DOHH2 (cell line): ENCODE results near the gene COTL1.

Experiments
- H3F3A ChIP-seq: fragments of 200-600 bp; sonication (generic), shearing (Covaris generic); 2 replicates; pipeline ENCODE4 v1.6.0; 2016; ENCODE audit warnings: antibody characterized with exemption, mild to moderate bottlenecking; ENCODE audit not compliant: control insufficient read depth, insufficient read depth
- H3K27ac ChIP-seq: fragments of 200-600 bp; sonication (generic); 2 replicates; pipeline ENCODE4 v1.5.1; 2014; ENCODE audit warnings: low read depth, mild to moderate bottlenecking, low read length, moderate library complexity
- H3K27me3 ChIP-seq: fragments of 200-600 bp; sonication (generic); 2 replicates; pipeline ENCODE4 v1.6.1; 2014; ENCODE audit warnings: mild to moderate bottlenecking, low read length, mixed read lengths; ENCODE audit not compliant: control insufficient read depth
- H3K36me3 ChIP-seq: fragments of 200-600 bp; sonication (generic); 2 replicates; pipeline ENCODE4 v1.6.1; 2014; ENCODE audit warnings: mild to moderate bottlenecking, low read length, moderate library complexity, mixed read lengths; ENCODE audit not compliant: control insufficient read depth
- H3K4me1 ChIP-seq: fragments of 200-600 bp; sonication (generic); 2 replicates; pipeline ENCODE4 v1.6.1; 2014; ENCODE audit warnings: mild to moderate bottlenecking, low read length, mixed read lengths; ENCODE audit not compliant: control insufficient read depth
- H3K4me2 ChIP-seq: fragments of 200-600 bp; sonication (generic); 2 replicates; pipeline ENCODE4 v1.6.0; 2014; ENCODE audit warnings: mild to moderate bottlenecking, low read length, moderate library complexity
- H3K4me3 ChIP-seq: fragments of 200-600 bp; sonication (generic); 2 replicates; pipeline ENCODE4 v1.5.1; 2014; ENCODE audit warnings: mild to moderate bottlenecking, low read length, mixed read lengths
- H3K79me2 ChIP-seq: fragments of 200-600 bp; sonication (generic); 2 replicates; pipeline ENCODE4 v1.6.1; 2014; ENCODE audit warnings: mild to moderate bottlenecking, low read length, mixed read lengths; ENCODE audit not compliant: control insufficient read depth
- H3K9me2 ChIP-seq: fragments of 200-600 bp; sonication (generic); replicated peaks from 2 replicates; pipeline ENCODE4 v1.6.1; 2014; ENCODE audit warnings: mild to moderate bottlenecking, low read length, mixed read lengths; ENCODE audit not compliant: control insufficient read depth
- H3K9me3 ChIP-seq: fragments of 200-600 bp; sonication (generic); 2 replicates; pipeline ENCODE4 v1.6.1; 2014; ENCODE audit warnings: antibody characterized with exemption, low read length, mixed read lengths; ENCODE audit not compliant: control insufficient read depth, insufficient read depth
- H4K20me1 ChIP-seq: fragments of 200-600 bp; sonication (generic); 2 replicates; pipeline ENCODE4 v1.6.0; 2014; ENCODE audit warnings: low read depth, mild to moderate bottlenecking, antibody characterized with exemption, low read length, moderate library complexity; ENCODE audit not compliant: control insufficient read depth, insufficient read depth
- EZH2phosphoT487 ChIP-seq: fragments of 200-600 bp; sonication (generic); IDR thresholded peaks from 2 replicates; pipeline ENCODE4 v1.6.1; 2017; ENCODE audit warnings: borderline replicate concordance, mild to moderate bottlenecking, antibody characterized with exemption, low read length, moderate library complexity, mixed read lengths
- TF ChIP-seq, protein P1 (sequence below): fragments of 200-600 bp; sonication (generic); IDR thresholded peaks from one replicate; pipeline ENCODE4 v1.5.1; 2014; ENCODE audit warnings: antibody characterized with exemption, mild to moderate bottlenecking, low read depth, low read length; ENCODE audit not compliant: poor library complexity, severe bottlenecking

Gene COTL1

GRCh38 chr16:84613408-84614072, 4.3 kb downstream of the COTL1 start:
- H3K36me3 ChIP-seq = peaks cover 77% of the 10 kb centered on the region
- no peaks in the 10 kb centered on the region for H3K9me2 ChIP-seq
- no peak overlapping the region for H3K4me3 ChIP-seq
- no peaks in the 10 kb centered on the region for H3K27me3 ChIP-seq
- H3F3A ChIP-seq = peaks cover 10% of the 10 kb centered on the region
- H3K27ac ChIP-seq = no peak overlapping the region
- H3K79me2 ChIP-seq = peaks cover 92% of the 10 kb centered on the region
- TF ChIP-seq, protein P1, sequence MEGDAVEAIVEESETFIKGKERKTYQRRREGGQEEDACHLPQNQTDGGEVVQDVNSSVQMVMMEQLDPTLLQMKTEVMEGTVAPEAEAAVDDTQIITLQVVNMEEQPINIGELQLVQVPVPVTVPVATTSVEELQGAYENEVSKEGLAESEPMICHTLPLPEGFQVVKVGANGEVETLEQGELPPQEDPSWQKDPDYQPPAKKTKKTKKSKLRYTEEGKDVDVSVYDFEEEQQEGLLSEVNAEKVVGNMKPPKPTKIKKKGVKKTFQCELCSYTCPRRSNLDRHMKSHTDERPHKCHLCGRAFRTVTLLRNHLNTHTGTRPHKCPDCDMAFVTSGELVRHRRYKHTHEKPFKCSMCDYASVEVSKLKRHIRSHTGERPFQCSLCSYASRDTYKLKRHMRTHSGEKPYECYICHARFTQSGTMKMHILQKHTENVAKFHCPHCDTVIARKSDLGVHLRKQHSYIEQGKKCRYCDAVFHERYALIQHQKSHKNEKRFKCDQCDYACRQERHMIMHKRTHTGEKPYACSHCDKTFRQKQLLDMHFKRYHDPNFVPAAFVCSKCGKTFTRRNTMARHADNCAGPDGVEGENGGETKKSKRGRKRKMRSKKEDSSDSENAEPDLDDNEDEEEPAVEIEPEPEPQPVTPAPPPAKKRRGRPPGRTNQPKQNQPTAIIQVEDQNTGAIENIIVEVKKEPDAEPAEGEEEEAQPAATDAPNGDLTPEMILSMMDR = no peak
- TF ChIP-seq EZH2phosphoT487 = no peak
- H4K20me1 ChIP-seq = peaks cover 6% of the 10 kb centered on the region; the same call in 1 of the 2 replicates
- H3K4me1 ChIP-seq = peaks cover 58% of the 10 kb centered on the region
- H3K4me2 ChIP-seq = no peak overlapping the region
- peaks cover 14% of the 10 kb centered on the region for H3K9me3 ChIP-seq

DNA sequence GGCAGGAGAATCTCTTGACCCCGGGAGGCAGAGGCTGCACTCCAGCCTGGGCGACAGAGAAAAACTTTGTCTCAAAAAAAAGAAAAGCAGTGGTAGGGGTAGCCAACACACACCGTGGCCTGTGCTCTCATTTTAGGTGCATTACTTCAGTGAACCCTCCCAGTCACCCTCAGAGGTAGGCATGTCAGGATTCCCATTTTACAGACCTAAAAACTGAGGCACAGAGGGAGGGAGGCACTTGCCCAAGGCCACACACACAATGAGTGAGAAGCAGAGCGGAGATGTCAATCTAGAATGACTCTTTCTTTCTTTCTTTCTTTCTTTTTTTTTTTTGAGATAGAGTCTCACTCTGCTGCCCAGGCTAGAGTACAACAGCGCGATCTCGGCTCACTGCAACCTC, 5.2 kb downstream of the COTL1 start:
- peaks cover 99% of the 10 kb centered on the region for H3K79me2 ChIP-seq

GRCh38 chr16:84611041-84611440, 6.8 kb downstream of the COTL1 start:
- Histone ChIP-seq H3K4me1 (peaks cover 72% of the 10 kb centered on the region), H3K4me2 (no peak overlapping the region)

More for the DNA sequence above, 5.2 kb downstream of the COTL1 start:
- Histone ChIP-seq H3F3A (peaks cover 17% of the 10 kb centered on the region), H3K36me3 (peaks cover 80% of the 10 kb centered on the region), H3K9me3 (peaks cover 14% of the 10 kb centered on the region), H4K20me1 (peaks cover 6% of the 10 kb centered on the region; the same call in 1 of the 2 replicates), H3K9me2 (no peaks in the 10 kb centered on the region), H3K4me3 (no peak overlapping the region), H3K27me3 (no peaks in the 10 kb centered on the region), H3K4me2 (no peak overlapping the region), H3K4me1 (peaks cover 62% of the 10 kb centered on the region), H3K27ac (no peak overlapping the region)
- TF ChIP-seq, protein P1 = no peak
- no peak for TF ChIP-seq EZH2phosphoT487

More at GRCh38 chr16:84611041-84611440, 6.8 kb downstream of the COTL1 start:
- peaks cover 99% of the 10 kb centered on the region for H3K79me2 ChIP-seq
- TF ChIP-seq, protein P1 = no peak
- TF ChIP-seq EZH2phosphoT487 = no peak
- peaks cover 14% of the 10 kb centered on the region for H3K9me3 ChIP-seq
- H3K4me3 ChIP-seq = no peak overlapping the region
- H3K36me3 ChIP-seq = peaks cover 86% of the 10 kb centered on the region
- H3K27ac ChIP-seq = no peak overlapping the region
- H3F3A ChIP-seq = peaks cover 17% of the 10 kb centered on the region
- no peaks in the 10 kb centered on the region for H3K27me3 ChIP-seq
- no peaks in the 10 kb centered on the region for H4K20me1 ChIP-seq
- H3K9me2 ChIP-seq = no peaks in the 10 kb centered on the region
